Activated T-cell treated with anti-CD3 and anti-CD28 coated beads, Interleukin-2, amount 50 U/mL, for 72 hours (primary cell): ENCODE measurements around the gene TNFSF13. TPM values are rescaled to one million over a fixed set of nuclear protein-coding genes. Genes with fewer than 3 reads are reported as not detected.
A peak's percentile ranks its signal among the peaks of the same experiment; 100 is the strongest.

Experiments used
- ATAC-seq, 2 donors: fragments of 150-1000 bp; cut with Tn5 transposase; replicated peaks in 1 of 2; 2 replicates each; pipeline ENCODE4 v1.10.0; 2021; ENCODE audit warnings: moderate library complexity in 2 of 2, mild to moderate bottlenecking in 1 of 2
- DNase-seq, 2 donors: peaks; one replicate each; pipeline ENCODE4 v3.0.0; 2021 to 2022; ENCODE audit warnings: mixed read lengths in 1 of 2
- H3K27ac Mint-ChIP-seq: one replicate; pipeline ENCODE4 v1.8.0; 2022; ENCODE audit warnings: mild to moderate bottlenecking, moderate library complexity, mixed read lengths
- H3K27me3 Mint-ChIP-seq: one replicate; pipeline ENCODE4 v1.8.0; 2022; ENCODE audit warnings: low read depth, mixed read lengths
- H3K36me3 Mint-ChIP-seq, 2 donors: one replicate each; pipeline ENCODE4 v1.8.0; 2022; ENCODE audit warnings: mixed read lengths in 2 of 2, mild to moderate bottlenecking in 1 of 2; ENCODE audit not compliant: insufficient read depth in 2 of 2
- H3K4me1 Mint-ChIP-seq: one replicate; pipeline ENCODE4 v1.8.0; 2022; ENCODE audit warnings: low read depth, mixed read lengths
- H3K4me3 Mint-ChIP-seq, 2 donors: one replicate each; pipeline ENCODE4 v1.8.0; 2022; ENCODE audit warnings: mild to moderate bottlenecking in 2 of 2, mixed read lengths in 2 of 2, moderate library complexity in 2 of 2
- H3K9me3 Mint-ChIP-seq, 2 donors: one replicate each; pipeline ENCODE4 v1.8.0; 2022; ENCODE audit warnings: mixed read lengths in 2 of 2
- total RNA-seq, 2 donors: library from RNA; stranded (reverse); gene quantifications; one replicate each; pipeline ENCODE4 v1.2.3, GENCODE V29; 2022

Gene TNFSF13
- total RNA-seq, 2 donors from 2014 or later, result 4.3 to 7.8 TPM

DNA sequence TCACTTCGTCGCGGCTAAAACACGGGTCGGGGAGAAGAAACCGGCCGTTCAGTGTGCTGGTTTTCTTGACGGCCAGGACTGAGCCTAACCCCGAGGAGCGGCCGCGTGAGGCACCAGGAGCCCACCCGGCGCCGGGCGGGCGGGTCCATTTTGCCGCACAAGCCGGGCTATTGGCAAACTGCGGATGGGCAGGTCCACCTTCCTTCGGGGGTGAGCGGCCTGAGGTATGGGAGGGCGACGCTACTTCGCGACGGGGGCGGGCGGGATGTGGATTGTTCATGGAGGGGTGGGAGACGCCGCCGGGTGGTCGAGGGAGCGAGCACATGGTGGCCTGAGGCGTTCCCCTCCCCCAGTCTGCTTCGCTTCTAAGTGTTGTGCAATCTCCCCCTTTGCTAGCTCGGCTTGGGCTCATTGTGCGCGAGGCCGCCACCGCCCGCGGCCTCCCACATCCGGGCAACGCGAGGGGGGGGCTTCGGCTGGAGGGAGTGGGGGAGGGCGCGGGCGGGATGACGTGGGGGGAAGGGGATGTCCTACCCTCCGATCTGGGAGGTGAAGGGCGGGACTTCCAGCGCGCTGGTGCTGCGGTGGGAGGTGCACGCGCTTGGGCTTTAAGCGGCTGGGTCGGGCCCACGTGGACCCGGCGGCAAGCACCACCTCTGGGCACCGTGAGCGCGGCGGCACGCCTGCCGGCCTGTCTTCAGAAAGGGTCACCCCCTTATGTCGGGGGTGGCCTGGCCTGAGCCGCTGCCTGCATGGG lies 15.0 kb downstream of the TNFSF13 start:
- Mint-ChIP-seq H3K27ac (peak overlapping the region; percentile 98), H3K4me1 (peaks cover 77% of the 10 kb centered on the region), H3K4me3 (peak overlapping the region; percentile 98 to 99), H3K9me3 (no peaks in the 10 kb centered on the region), H3K36me3 (peaks cover 28 to 43% of the 10 kb centered on the region in 2 donors), H3K27me3 (no peaks in the 10 kb centered on the region)
- peak; percentile 44 to 45 for ATAC-seq
- DNase-seq, result peak; percentile 89 to 90

DNA sequence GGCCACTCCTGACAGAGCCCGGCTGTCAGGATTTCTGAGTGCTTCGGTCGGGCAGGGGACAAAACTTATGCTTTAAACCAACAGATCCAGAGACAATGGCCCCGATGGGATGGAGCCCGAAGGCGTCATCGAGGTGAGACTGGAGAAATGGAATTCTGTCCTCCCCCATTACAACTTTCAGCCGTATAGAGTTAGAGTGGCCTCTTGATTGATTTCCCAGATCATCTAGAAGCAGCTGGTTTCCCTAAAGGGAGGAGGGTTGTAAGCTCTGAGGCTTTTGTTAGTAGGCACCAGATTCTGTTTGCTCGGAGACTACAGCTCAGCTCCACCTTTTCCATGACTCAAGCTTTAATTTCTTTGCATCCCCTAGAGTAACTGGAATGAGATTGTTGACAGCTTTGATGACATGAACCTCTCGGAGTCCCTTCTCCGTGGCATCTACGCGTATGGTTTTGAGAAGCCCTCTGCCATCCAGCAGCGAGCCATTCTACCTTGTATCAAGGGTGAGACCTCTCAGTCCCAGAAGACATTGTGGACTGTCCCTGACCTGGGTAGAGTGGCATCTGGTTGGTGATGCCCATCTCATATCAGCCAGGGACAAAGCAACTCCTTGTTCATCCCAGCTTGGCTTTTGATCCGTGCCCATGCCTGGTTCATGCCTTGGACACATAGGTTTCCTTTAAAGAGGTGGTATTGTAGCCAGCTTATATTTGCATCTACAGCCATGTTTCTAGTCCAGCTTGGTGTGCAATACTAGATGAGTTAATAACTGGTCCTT lies 15.8 kb downstream of the TNFSF13 start:
- ATAC-seq (no peak), DNase-seq (no peak)
- Mint-ChIP-seq H3K9me3 (no peaks in the 10 kb centered on the region), H3K4me3 (peak overlapping the region; percentile 98 to 99), H3K27ac (peak overlapping the region; percentile 93), H3K27me3 (no peaks in the 10 kb centered on the region), H3K4me1 (peaks cover 86% of the 10 kb centered on the region), H3K36me3 (peaks cover 30 to 46% of the 10 kb centered on the region in 2 donors)

DNA sequence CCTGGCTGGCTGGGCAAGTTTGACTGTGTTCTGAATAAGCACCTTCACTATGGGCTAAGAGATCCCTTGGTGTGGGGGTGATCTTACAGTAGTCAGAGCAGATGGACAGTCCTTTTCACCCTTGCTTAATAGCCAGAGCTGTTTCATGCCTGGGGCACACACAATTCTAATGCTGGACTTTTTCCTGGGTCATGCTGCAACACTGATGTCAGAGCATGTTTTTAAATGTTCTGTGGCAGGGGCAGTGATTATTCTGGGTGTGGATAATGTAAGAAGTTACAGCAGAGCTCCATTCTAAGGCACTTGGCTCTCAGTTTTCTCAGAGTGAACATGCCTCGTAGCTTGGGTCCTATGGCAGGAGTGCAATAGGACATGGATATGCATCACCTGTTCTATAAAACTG lies 16.9 kb downstream of the TNFSF13 start:
- DNase-seq (no peak), ATAC-seq (no peak)
- Mint-ChIP-seq H3K36me3 (peaks cover 33 to 46% of the 10 kb centered on the region in 2 donors), H3K4me3 (peak overlapping the region; percentile 98 to 99), H3K4me1 (peaks cover 87% of the 10 kb centered on the region), H3K27me3 (no peaks in the 10 kb centered on the region), H3K27ac (peak overlapping the region; percentile 93), H3K9me3 (no peaks in the 10 kb centered on the region)

DNA sequence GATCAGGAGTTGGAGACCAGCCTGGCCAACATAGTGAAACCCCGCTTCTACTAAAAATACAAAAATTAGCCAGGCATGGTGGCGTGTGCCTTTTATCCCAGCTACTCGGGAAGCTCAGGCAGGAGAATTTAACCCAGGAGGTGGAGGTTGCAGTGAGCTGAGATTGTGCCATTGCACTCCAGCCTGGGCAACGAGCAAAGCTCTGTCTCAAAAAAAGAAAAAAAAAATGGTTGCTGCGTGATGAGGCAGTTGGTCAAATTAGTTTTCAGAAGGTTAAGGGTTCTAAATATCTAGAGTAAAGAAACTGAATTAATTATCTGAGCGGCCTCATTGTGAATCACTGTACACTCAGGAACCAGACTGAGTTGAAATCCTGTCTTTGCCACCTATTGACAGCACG lies 17.4 kb downstream of the TNFSF13 start:
- ATAC-seq, result no peak
- peak overlapping the region; percentile 93 for H3K27ac Mint-ChIP-seq
- DNase-seq, result no peak
- H3K4me1 Mint-ChIP-seq, result peaks cover 87% of the 10 kb centered on the region
- H3K4me3 Mint-ChIP-seq, result peak overlapping the region; percentile 98 to 99
- H3K36me3 Mint-ChIP-seq, result peaks cover 33 to 47% of the 10 kb centered on the region in 2 donors
- H3K27me3 Mint-ChIP-seq, result no peaks in the 10 kb centered on the region
- no peaks in the 10 kb centered on the region for H3K9me3 Mint-ChIP-seq

GRCh38 chr17:7576432-7576937 lies 17.9 kb downstream of the TNFSF13 start:
- Mint-ChIP-seq H3K4me3 (peak overlapping the region; percentile 7 to 98), H3K27me3 (no peaks in the 10 kb centered on the region), H3K27ac (peak overlapping the region; percentile 86), H3K4me1 (peaks cover 87% of the 10 kb centered on the region), H3K9me3 (no peaks in the 10 kb centered on the region), H3K36me3 (peaks cover 33 to 47% of the 10 kb centered on the region in 2 donors)
- ATAC-seq (no peak), DNase-seq (no peak)

DNA sequence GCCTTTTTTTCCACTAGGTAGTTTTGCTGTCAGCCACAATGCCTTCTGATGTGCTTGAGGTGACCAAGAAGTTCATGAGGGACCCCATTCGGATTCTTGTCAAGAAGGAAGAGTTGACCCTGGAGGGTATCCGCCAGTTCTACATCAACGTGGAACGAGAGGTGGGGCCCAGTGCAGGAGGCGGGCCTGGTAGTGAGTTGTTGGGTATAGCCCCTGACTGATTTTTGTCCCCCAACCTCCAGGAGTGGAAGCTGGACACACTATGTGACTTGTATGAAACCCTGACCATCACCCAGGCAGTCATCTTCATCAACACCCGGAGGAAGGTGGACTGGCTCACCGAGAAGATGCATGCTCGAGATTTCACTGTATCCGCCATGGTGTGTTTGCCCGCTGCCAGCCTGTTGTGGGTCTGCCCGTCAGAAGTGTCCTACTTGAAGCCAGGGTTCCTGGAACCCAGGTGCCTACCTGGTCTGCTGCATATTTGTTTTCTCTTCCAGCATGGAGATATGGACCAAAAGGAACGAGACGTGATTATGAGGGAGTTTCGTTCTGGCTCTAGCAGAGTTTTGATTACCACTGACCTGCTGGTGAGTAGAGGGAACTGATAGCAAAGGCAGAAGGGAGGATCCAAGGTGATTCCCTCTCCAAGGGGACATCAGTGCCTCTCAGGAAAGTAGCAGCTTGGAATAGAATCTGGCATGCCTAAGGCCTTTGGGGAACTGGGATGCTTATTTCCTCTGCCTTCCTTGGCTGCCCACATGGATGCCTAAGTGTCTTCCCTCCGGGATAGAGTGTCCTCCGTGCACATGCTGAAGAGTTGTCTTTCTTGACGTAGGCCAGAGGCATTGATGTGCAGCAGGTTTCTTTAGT lies 19.0 kb downstream of the TNFSF13 start:
- no peaks in the 10 kb centered on the region for H3K27me3 Mint-ChIP-seq
- H3K9me3 Mint-ChIP-seq, result no peaks in the 10 kb centered on the region
- ATAC-seq (no peak), DNase-seq (no peak)
- H3K36me3 Mint-ChIP-seq, result peaks cover 35 to 46% of the 10 kb centered on the region in 2 donors
- H3K4me1 Mint-ChIP-seq, result peaks cover 88% of the 10 kb centered on the region
- H3K27ac Mint-ChIP-seq, result peak overlapping the region; percentile 80
- peak overlapping the region; percentile 32 to 42 for H3K4me3 Mint-ChIP-seq

DNA sequence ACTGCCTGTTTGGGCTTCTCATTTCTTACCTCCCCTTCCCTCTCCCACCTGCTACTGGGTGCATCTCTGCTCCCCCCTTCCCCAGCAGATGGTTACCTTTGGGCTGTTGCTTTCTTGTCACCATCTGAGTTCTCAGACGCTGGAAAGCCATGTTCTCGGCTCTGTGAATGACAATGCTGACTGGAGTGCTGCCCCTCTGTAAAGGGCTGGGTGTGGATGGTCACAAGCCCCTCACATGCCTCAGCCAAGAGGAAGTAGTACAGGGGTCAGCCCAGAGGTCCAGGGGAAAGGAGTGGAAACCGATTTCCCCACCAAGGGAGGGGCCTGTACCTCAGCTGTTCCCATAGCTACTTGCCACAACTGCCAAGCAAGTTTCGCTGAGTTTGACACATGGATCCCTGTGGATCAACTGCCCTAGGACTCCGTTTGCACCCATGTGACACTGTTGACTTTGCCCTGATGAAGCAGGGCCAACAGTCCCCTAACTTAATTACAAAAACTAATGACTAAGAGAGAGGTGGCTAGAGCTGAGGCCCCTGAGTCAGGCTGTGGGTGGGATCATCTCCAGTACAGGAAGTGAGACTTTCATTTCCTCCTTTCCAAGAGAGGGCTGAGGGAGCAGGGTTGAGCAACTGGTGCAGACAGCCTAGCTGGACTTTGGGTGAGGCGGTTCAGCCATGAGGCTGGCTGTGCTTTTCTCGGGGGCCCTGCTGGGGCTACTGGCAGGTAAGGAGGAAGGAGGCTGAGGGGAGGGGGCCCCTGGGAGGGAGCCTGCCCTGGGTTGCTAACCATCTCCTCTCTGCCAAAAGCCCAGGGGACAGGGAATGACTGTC lies 20.7 kb downstream of the TNFSF13 start, which contains the start of gene CD68:
Gene CD68, plus strand, starts transcription at position 638 of the 833 bp plus-strand sequence. Its CDS starts 40 bp downstream, at position 678.
- peaks cover 29 to 37% of the 10 kb centered on the region in 2 donors for H3K36me3 Mint-ChIP-seq
- H3K4me1 Mint-ChIP-seq, result peaks cover 87% of the 10 kb centered on the region
- no peaks in the 10 kb centered on the region for H3K9me3 Mint-ChIP-seq
- ATAC-seq (peak; percentile 59 to 70), DNase-seq (peak; percentile 74 to 83)
- H3K27ac Mint-ChIP-seq, result peak within 1 kb of the TSS; percentile 68
- peak within 1 kb of the TSS; percentile 52 to 83 for H3K4me3 Mint-ChIP-seq
- no peaks in the 10 kb centered on the region for H3K27me3 Mint-ChIP-seq

GRCh38 chr17:7579834-7580603 lies 21.5 kb downstream of the TNFSF13 start:
- ATAC-seq (peak in 1 of 2 donors; percentile 0), DNase-seq (peak; percentile 50 to 51)
- H3K9me3 Mint-ChIP-seq, result no peaks in the 10 kb centered on the region
- peaks cover 24 to 32% of the 10 kb centered on the region in 2 donors for H3K36me3 Mint-ChIP-seq
- H3K4me3 Mint-ChIP-seq, result peak overlapping the region; percentile 52 to 83
- no peaks in the 10 kb centered on the region for H3K27me3 Mint-ChIP-seq
- peak overlapping the region; percentile 68 for H3K27ac Mint-ChIP-seq
- H3K4me1 Mint-ChIP-seq, result peaks cover 87% of the 10 kb centered on the region

DNA sequence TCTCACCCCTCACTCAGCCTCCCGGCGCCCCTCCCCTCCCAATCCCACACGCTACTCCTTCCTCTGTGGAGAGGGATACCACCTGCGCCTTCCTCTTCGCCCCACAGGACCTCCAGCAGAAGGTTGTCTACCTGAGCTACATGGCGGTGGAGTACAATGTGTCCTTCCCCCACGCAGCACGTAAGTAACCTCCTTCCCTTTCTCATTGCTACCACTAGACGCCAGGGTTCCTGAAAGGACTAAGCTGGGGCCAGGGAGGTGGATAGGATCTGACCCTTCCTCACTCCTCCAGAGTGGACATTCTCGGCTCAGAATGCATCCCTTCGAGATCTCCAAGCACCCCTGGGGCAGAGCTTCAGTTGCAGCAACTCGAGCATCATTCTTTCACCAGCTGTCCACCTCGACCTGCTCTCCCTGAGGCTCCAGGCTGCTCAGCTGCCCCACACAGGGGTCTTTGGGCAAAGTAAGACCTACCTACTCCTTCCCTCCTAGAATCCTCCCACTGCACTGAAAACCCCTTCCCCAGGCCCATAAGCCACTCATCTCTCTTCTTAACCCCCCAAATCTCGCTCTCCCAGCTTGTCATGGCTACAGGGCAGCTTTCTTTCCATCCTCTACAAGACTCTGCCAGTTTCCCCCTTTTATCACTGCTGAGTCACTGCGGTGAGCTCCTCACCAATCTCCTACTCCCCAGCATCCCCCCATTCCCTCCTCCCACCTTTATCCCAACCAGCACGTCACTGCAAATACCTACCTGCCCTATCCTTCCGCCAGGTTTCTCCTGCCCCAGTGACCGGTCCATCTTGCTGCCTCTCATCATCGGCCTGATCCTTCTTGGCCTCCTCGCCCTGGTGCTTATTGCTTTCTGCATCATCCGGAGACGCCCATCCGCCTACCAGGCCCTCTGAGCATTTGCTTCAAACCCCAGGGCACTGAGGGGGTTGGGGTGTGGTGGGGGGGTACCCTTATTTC lies 22.3 kb downstream of the TNFSF13 start:
- Mint-ChIP-seq H3K4me1 (peaks cover 87% of the 10 kb centered on the region), H3K9me3 (no peaks in the 10 kb centered on the region), H3K27ac (peak overlapping the region; percentile 29), H3K27me3 (no peaks in the 10 kb centered on the region), H3K4me3 (peak overlapping the region; percentile 16 to 47), H3K36me3 (peaks cover 20 to 27% of the 10 kb centered on the region in 2 donors)
- ATAC-seq (no peak), DNase-seq (no peak)

DNA sequence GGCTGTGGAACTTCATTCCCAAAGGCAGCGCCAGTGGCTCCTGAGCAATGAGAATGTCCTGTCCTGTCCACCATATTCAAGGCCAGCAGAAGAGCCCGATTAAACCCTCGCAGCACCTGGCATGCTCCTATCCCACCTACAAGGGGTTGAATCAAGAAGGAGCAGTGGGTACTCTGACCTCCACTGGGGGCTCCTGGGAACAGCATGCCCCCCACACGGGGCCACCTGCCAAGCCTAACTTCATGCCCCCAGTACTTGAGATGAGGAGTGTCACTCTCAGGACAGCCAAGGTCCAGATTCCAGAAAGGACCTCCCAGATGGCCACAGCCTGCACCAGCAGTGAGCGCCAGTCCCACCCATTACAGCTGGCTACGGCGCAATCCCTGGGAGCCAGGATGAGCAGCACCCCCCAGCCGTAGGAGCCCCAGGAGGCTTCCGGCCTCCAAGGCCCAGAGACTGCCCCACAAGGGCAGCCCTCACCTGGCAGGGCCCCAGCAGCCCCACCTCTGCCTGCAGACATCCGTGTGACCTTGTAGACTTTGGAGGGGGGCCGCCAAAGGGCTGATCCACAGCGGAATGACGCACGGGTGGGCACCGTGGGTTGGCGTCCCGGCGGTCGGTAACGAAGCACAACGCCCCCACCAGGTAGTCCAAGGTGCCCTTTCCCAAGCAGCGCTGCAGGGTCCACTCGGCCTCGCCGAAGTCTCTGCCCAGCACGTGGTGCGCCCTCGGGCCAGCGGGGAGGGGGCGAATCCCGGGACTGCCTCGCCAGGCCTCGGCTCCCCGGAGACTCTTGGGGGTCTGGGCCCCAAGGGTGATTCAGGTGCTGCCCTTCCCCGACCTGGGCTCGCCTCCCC lies 24.1 kb downstream of the TNFSF13 start:
- Mint-ChIP-seq H3K36me3 (peaks cover 17% of the 10 kb centered on the region in 2 donors), H3K9me3 (no peaks in the 10 kb centered on the region)
- DNase-seq, result peak in 1 of 2 donors; percentile 15

More for the DNA sequence above, 24.1 kb downstream of the TNFSF13 start:
- H3K27me3 Mint-ChIP-seq, result no peaks in the 10 kb centered on the region
- peak overlapping the region; percentile 87 to 95 for H3K4me3 Mint-ChIP-seq
- H3K27ac Mint-ChIP-seq, result peak overlapping the region; percentile 95
- peaks cover 73% of the 10 kb centered on the region for H3K4me1 Mint-ChIP-seq
- ATAC-seq, result no peak
